Activated naive CD8-positive, alpha-beta T cell treated with anti-CD3 and anti-CD28 coated beads for 36 hours (primary cell): ENCODE results near the gene ZGLP1. TPM values are rescaled to one million over a fixed set of nuclear protein-coding genes. Genes with fewer than 3 reads are reported as not detected.
A peak's percentile ranks its signal among the peaks of the same experiment; 100 is the strongest.

ENCODE experiments used
- DNase-seq: peaks from one replicate; pipeline ENCODE4 v3.0.0; 2021
- H3K27ac Mint-ChIP-seq: one replicate; pipeline ENCODE4 v1.8.0; 2022; ENCODE audit warnings: mild to moderate bottlenecking, moderate library complexity, mixed read lengths
- H3K27me3 Mint-ChIP-seq: one replicate; pipeline ENCODE4 v1.8.0; 2022; ENCODE audit warnings: mild to moderate bottlenecking, mixed read lengths
- H3K36me3 Mint-ChIP-seq: one replicate; pipeline ENCODE4 v1.8.0; 2021; ENCODE audit warnings: mild to moderate bottlenecking, mixed read lengths
- H3K4me1 Mint-ChIP-seq: one replicate; pipeline ENCODE4 v1.8.0; 2021; ENCODE audit warnings: mixed read lengths
- H3K4me3 Mint-ChIP-seq: one replicate; pipeline ENCODE4 v1.8.0; 2022; ENCODE audit warnings: mild to moderate bottlenecking, moderate library complexity, mixed read lengths
- H3K9me3 Mint-ChIP-seq: one replicate; pipeline ENCODE4 v1.8.0; 2022; ENCODE audit warnings: mixed read lengths
- total RNA-seq, 2 experiments: library from RNA; stranded (reverse); gene quantifications; one replicate each; pipeline ENCODE4 v1.2.3, GENCODE V29; 2021

ZGLP1 gene
- total RNA-seq, 2 experiments from 2014 or later = 3.4 to 4.0 TPM

GRCh38 chr19:10259162-10259905, 50.3 kb downstream of the ZGLP1 start:
- Mint-ChIP-seq H3K4me3 (peak overlapping the region; percentile 10), H3K27ac (peak overlapping the region; percentile 87), H3K4me1 (peaks cover 20% of the 10 kb centered on the region), H3K36me3 (peaks cover 43% of the 10 kb centered on the region), H3K27me3 (no peaks in the 10 kb centered on the region), H3K9me3 (no peaks in the 10 kb centered on the region)
- peak; percentile 89 for DNase-seq

- Mint-ChIP-seq H3K36me3 (peaks cover 48% of the 10 kb centered on the region), H3K27me3 (no peaks in the 10 kb centered on the region), H3K4me3 (no peak overlapping the region), H3K27ac (no peak overlapping the region), H3K9me3 (no peaks in the 10 kb centered on the region), H3K4me1 (peaks cover 29% of the 10 kb centered on the region)
- DNase-seq = no peak
Observed at GRCh38 chr19:10258080-10258710, 51.4 kb downstream of the ZGLP1 start.

- Mint-ChIP-seq H3K9me3 (no peaks in the 10 kb centered on the region), H3K4me3 (no peak overlapping the region), H3K27ac (peak overlapping the region; percentile 34), H3K27me3 (no peaks in the 10 kb centered on the region), H3K36me3 (peaks cover 55% of the 10 kb centered on the region), H3K4me1 (peaks cover 33% of the 10 kb centered on the region)
- no peak for DNase-seq
Observed at GRCh38 chr19:10256970-10257615, 52.5 kb downstream of the ZGLP1 start.

GRCh38 chr19:10256551-10256950, 53.1 kb downstream of the ZGLP1 start:
- Mint-ChIP-seq H3K4me3 (no peak overlapping the region), H3K27ac (no peak overlapping the region), H3K36me3 (peaks cover 56% of the 10 kb centered on the region), H3K27me3 (no peaks in the 10 kb centered on the region), H3K9me3 (no peaks in the 10 kb centered on the region), H3K4me1 (peaks cover 33% of the 10 kb centered on the region)
- no peak for DNase-seq

GRCh38 chr19:10255358-10255757, 54.3 kb downstream of the ZGLP1 start:
- Mint-ChIP-seq H3K9me3 (no peaks in the 10 kb centered on the region), H3K4me1 (peaks cover 29% of the 10 kb centered on the region), H3K27me3 (no peaks in the 10 kb centered on the region), H3K27ac (no peak overlapping the region), H3K36me3 (peaks cover 56% of the 10 kb centered on the region), H3K4me3 (no peak overlapping the region)
- DNase-seq = no peak

Other genes starting within 250 kb of the ZGLP1 start
- gene SHFL, start 223.5 kb downstream of the ZGLP1 start, total RNA-seq = 10 to 100 TPM; 46.8 to 47.0 TPM
- 1 to 10 TPM; 8.5 to 9.8 TPM for gene ANGPTL6, start 207.1 kb downstream of the ZGLP1 start, total RNA-seq
- gene PPAN, start 203.5 kb downstream of the ZGLP1 start, total RNA-seq = 100 to 1,000 TPM; 214 to 227 TPM
- 10 to 100 TPM; 57.8 to 64.0 TPM for gene P2RY11, start 198.1 kb downstream of the ZGLP1 start, total RNA-seq
- gene EIF3G, start 189.9 kb downstream of the ZGLP1 start, total RNA-seq = 100 to 1,000 TPM; 287 to 293 TPM
- gene DNMT1, start 114.9 kb downstream of the ZGLP1 start, total RNA-seq = 100 to 1,000 TPM; 337 to 352 TPM
- 1 to 10 TPM; 7.7 to 7.9 TPM for gene S1PR2, start 78.5 kb downstream of the ZGLP1 start, total RNA-seq
- gene MRPL4, start 57.6 kb downstream of the ZGLP1 start, total RNA-seq = 100 to 1,000 TPM; 179 to 182 TPM
- 10 to 100 TPM; 33.2 to 33.6 TPM for gene ICAM1, start 38.7 kb downstream of the ZGLP1 start, total RNA-seq
- under 1 TPM; 0.25 to 0.38 TPM for gene ICAM4, start 22.9 kb downstream of the ZGLP1 start, total RNA-seq
- gene ICAM5, start 19.9 kb downstream of the ZGLP1 start, total RNA-seq = 1 to 10 TPM in 1 of 2 experiments, under 1 TPM in 1; 0.95 to 1.0 TPM
- 10 to 100 TPM; 18.3 to 19.6 TPM for gene FDX2, start 6.2 kb upstream of the ZGLP1 start, total RNA-seq
- 100 to 1,000 TPM; 103 to 107 TPM for gene RAVER1, start 23.7 kb upstream of the ZGLP1 start, total RNA-seq
- gene ICAM3, start 29.8 kb upstream of the ZGLP1 start, total RNA-seq = 10 to 100 TPM; 76.3 to 79.6 TPM
- 100 to 1,000 TPM; 153 to 155 TPM for gene TYK2, start 70.8 kb upstream of the ZGLP1 start, total RNA-seq
- 100 to 1,000 TPM; 242 to 252 TPM for gene CDC37, start 93.7 kb upstream of the ZGLP1 start, total RNA-seq
- gene PDE4A, start 110.7 kb upstream of the ZGLP1 start, total RNA-seq = 10 to 100 TPM; 10.6 to 11.4 TPM
- 10 to 100 TPM; 69.3 to 72.2 TPM for gene KEAP1, start 193.5 kb upstream of the ZGLP1 start, total RNA-seq
- gene S1PR5, start 207.6 kb upstream of the ZGLP1 start, total RNA-seq = not detected
- gene ATG4D, start 234.1 kb upstream of the ZGLP1 start, total RNA-seq = 10 to 100 TPM; 25.1 to 26.4 TPM